Raji (cell line): Measurements from ENCODE around the gene KIF1B.

Experiments used
- POLR2A ChIP-seq: IDR thresholded peaks from 2 replicates; pipeline ENCODE4 v1.6.1; 2011; ENCODE audit warnings: low read depth, low read length, control low read depth; ENCODE audit not compliant: insufficient read depth

KIF1B gene

GRCh38 chr1:10209905-10210810 is at the start of gene KIF1B:
KIF1B (plus strand) TSS chr1:10210570; CDS start chr1:10232329, 21,759 bp downstream.
- peak; percentile 86 for TF ChIP-seq POLR2A

- no peak for TF ChIP-seq POLR2A
Observed at GRCh38 chr1:10160907-10161490, 49.4 kb upstream of the KIF1B start.

GRCh38 chr1:10161541-10162290 is 48.7 kb upstream of the KIF1B start:
- no peak for TF ChIP-seq POLR2A

- no peak for TF ChIP-seq POLR2A
Observed at GRCh38 chr1:10168912-10169514, 41.4 kb upstream of the KIF1B start.

- TF ChIP-seq POLR2A = no peak
Observed at GRCh38 chr1:10170239-10170574, 40.2 kb upstream of the KIF1B start.

- TF ChIP-seq POLR2A = no peak
Observed at GRCh38 chr1:10171105-10171767, 39.1 kb upstream of the KIF1B start.

- no peak for TF ChIP-seq POLR2A
Observed at GRCh38 chr1:10171995-10172669, 38.2 kb upstream of the KIF1B start.

GRCh38 chr1:10173582-10173981 is 36.8 kb upstream of the KIF1B start:
- no peak for TF ChIP-seq POLR2A

GRCh38 chr1:10177876-10178275 is 32.5 kb upstream of the KIF1B start:
- TF ChIP-seq POLR2A = no peak

- TF ChIP-seq POLR2A = no peak
Observed at GRCh38 chr1:10178597-10179405, 31.6 kb upstream of the KIF1B start.

GRCh38 chr1:10179406-10180091 is 30.8 kb upstream of the KIF1B start:
- no peak for TF ChIP-seq POLR2A

GRCh38 chr1:10181154-10181553 is 29.2 kb upstream of the KIF1B start:
- no peak for TF ChIP-seq POLR2A

- TF ChIP-seq POLR2A = no peak
Observed at GRCh38 chr1:10185759-10186158, 24.6 kb upstream of the KIF1B start.

GRCh38 chr1:10186331-10187025 is 23.9 kb upstream of the KIF1B start:
- no peak for TF ChIP-seq POLR2A
